KMS-11 (cell line): ENCODE data around the gene TRMT2B.
"Not testable (repeated sequence)": the region's sequence is repeated elsewhere in the genome, so short reads cannot be mapped to it uniquely, and the experiment has no call there.

Experiments
- H2AFZ ChIP-seq: fragments of 200-600 bp; sonication (generic); 2 replicates; pipeline ENCODE4 v1.6.1; 2016; ENCODE audit warnings: antibody characterized with exemption, mixed run types, low read depth
- H3K27ac ChIP-seq: fragments of 200-600 bp; sonication (generic); 2 replicates; pipeline ENCODE4 v1.6.1; 2016; ENCODE audit warnings: mild to moderate bottlenecking, mixed run types
- H3K27me3 ChIP-seq: fragments of 200-600 bp; sonication (generic); 2 replicates; pipeline ENCODE4 v1.6.1; 2017; ENCODE audit warnings: mild to moderate bottlenecking, low read depth, mixed run types, moderate library complexity; ENCODE audit not compliant: insufficient read depth
- H3K36me3 ChIP-seq: fragments of 200-600 bp; sonication (generic); 2 replicates; pipeline ENCODE4 v1.6.1; 2017; ENCODE audit warnings: mild to moderate bottlenecking, mixed run types; ENCODE audit not compliant: insufficient read depth
- H3K4me1 ChIP-seq: fragments of 200-600 bp; sonication (generic); 2 replicates; pipeline ENCODE4 v1.6.1; 2016; ENCODE audit warnings: mild to moderate bottlenecking, low read depth, mixed run types; ENCODE audit not compliant: poor library complexity, severe bottlenecking
- H3K4me2 ChIP-seq: fragments of 200-600 bp; sonication (generic); 2 replicates; pipeline ENCODE4 v1.7.0; 2016; ENCODE audit warnings: mild to moderate bottlenecking, mixed run types
- H3K4me3 ChIP-seq: fragments of 200-600 bp; sonication (generic); IDR thresholded peaks from 2 replicates; pipeline ENCODE4 v1.6.1; 2017; ENCODE audit warnings: low read depth, low read length, mixed read lengths; ENCODE audit not compliant: insufficient read depth
- H3K79me2 ChIP-seq: fragments of 200-600 bp; sonication (generic); 2 replicates; pipeline ENCODE4 v1.6.1; 2016; ENCODE audit warnings: low read depth, mixed run types; ENCODE audit not compliant: insufficient read depth
- H3K9ac ChIP-seq: fragments of 200-600 bp; sonication (generic); 2 replicates; pipeline ENCODE4 v1.6.1; 2016; ENCODE audit warnings: mild to moderate bottlenecking, mixed run types
- H4K20me1 ChIP-seq: fragments of 200-600 bp; sonication (generic); 2 replicates; pipeline ENCODE4 v1.6.1; 2016; ENCODE audit warnings: mild to moderate bottlenecking, mixed run types; ENCODE audit not compliant: insufficient read depth
- CTCF ChIP-seq: fragments of 200-600 bp; sonication (generic); conservative IDR thresholded peaks from 2 replicates; pipeline ENCODE4 v1.6.1; 2017; ENCODE audit warnings: low read depth, mild to moderate bottlenecking, antibody characterized with exemption, low read length, moderate library complexity, mixed read lengths

Gene TRMT2B

GRCh38 chrX:101062176-101062575 is 10.3 kb upstream of the TRMT2B start:
- H3K4me2 ChIP-seq: no peak overlapping the region
- no peak overlapping the region for H3K4me3 ChIP-seq
- no peaks in the 10 kb centered on the region for H3K36me3 ChIP-seq
- H3K4me1 ChIP-seq: no peaks in the 10 kb centered on the region
- H4K20me1 ChIP-seq: no peaks in the 10 kb centered on the region
- TF ChIP-seq CTCF: no peak
- no peaks in the 10 kb centered on the region for H3K79me2 ChIP-seq
- H2AFZ ChIP-seq: no peak overlapping the region
- no peak overlapping the region for H3K9ac ChIP-seq
- no peaks in the 10 kb centered on the region for H3K27me3 ChIP-seq
- H3K27ac ChIP-seq: no peak overlapping the region

- no peaks in the 10 kb centered on the region for H3K79me2 ChIP-seq
- H4K20me1 ChIP-seq: no peaks in the 10 kb centered on the region
- no peak overlapping the region for H3K27ac ChIP-seq
- no peaks in the 10 kb centered on the region for H3K4me1 ChIP-seq
- TF ChIP-seq CTCF: no peak
- H3K4me2 ChIP-seq: no peak overlapping the region
- H3K4me3 ChIP-seq: no peak overlapping the region
- H2AFZ ChIP-seq: no peak overlapping the region
- H3K36me3 ChIP-seq: no peaks in the 10 kb centered on the region
- H3K9ac ChIP-seq: no peak overlapping the region
- no peaks in the 10 kb centered on the region for H3K27me3 ChIP-seq
These were observed 5.3 kb upstream of the TRMT2B start for GRCh38 chrX:101057093-101057714.

- H3K79me2 ChIP-seq, H3K27ac ChIP-seq, H3K36me3 ChIP-seq, H3K9ac ChIP-seq, H3K27me3 ChIP-seq, H2AFZ ChIP-seq, H3K4me2 ChIP-seq, H4K20me1 ChIP-seq, H3K4me3 ChIP-seq, H3K4me1 ChIP-seq: not testable (repeated sequence)
These were observed 4.6 kb upstream of the TRMT2B start for GRCh38 chrX:101056551-101056950.

- TF ChIP-seq CTCF: no peak
- Histone ChIP-seq H3K27me3 (no peaks in the 10 kb centered on the region), H3K4me2 (peak overlapping the region; percentile 56), H3K79me2 (no peaks in the 10 kb centered on the region), H4K20me1 (no peaks in the 10 kb centered on the region), H3K36me3 (no peaks in the 10 kb centered on the region), H3K9ac (peak overlapping the region; percentile 83), H3K4me1 (no peaks in the 10 kb centered on the region), H3K4me3 (no peak overlapping the region), H2AFZ (peak overlapping the region; percentile 77), H3K27ac (peak overlapping the region; percentile 83)
These were observed 760 bp downstream of the TRMT2B start for GRCh38 chrX:101051153-101051548.

GRCh38 chrX:101040197-101040596 is 11.7 kb downstream of the TRMT2B start:
- H3K4me2 ChIP-seq: no peak overlapping the region
- no peak overlapping the region for H3K4me3 ChIP-seq
- H3K79me2 ChIP-seq: no peaks in the 10 kb centered on the region
- H2AFZ ChIP-seq: no peak overlapping the region
- no peaks in the 10 kb centered on the region for H3K36me3 ChIP-seq
- H3K27ac ChIP-seq: no peak overlapping the region
- TF ChIP-seq CTCF: no peak
- H3K9ac ChIP-seq: no peak overlapping the region
- no peaks in the 10 kb centered on the region for H3K27me3 ChIP-seq
- H4K20me1 ChIP-seq: no peaks in the 10 kb centered on the region
- no peaks in the 10 kb centered on the region for H3K4me1 ChIP-seq
